22Rv1 (cell line): ENCODE measurements around the gene ANXA6.

Source experiments
- H3K27ac ChIP-seq: fragments of 450-650 bp; 2 replicates; pipeline ENCODE4 v1.5.1; 2017
- CTCF ChIP-seq: fragments of 450-650 bp; IDR thresholded peaks from 2 replicates; pipeline ENCODE4 v1.5.1; 2017; ENCODE audit warnings: mild to moderate bottlenecking
- ZFX ChIP-seq: fragments of 450-650 bp; IDR thresholded peaks from 2 replicates; pipeline ENCODE4 v1.6.1; 2017; ENCODE audit warnings: antibody characterized with exemption, borderline replicate concordance

ANXA6 gene

GRCh38 chr5:151101151-151101550, 56.4 kb downstream of the ANXA6 start:
- TF ChIP-seq CTCF: no peak
- TF ChIP-seq ZFX: no peak
- no peak overlapping the region for H3K27ac ChIP-seq

- no peak overlapping the region for H3K27ac ChIP-seq
- TF ChIP-seq ZFX (no peak), CTCF (no peak)
Measured at GRCh38 chr5:151100681-151101080, 56.9 kb downstream of the ANXA6 start.

GRCh38 chr5:151098768-151099121, 58.8 kb downstream of the ANXA6 start:
- TF ChIP-seq ZFX: no peak

GRCh38 chr5:151097820-151098767, 59.5 kb downstream of the ANXA6 start:
- TF ChIP-seq ZFX: no peak
- TF ChIP-seq CTCF: no peak
- no peak overlapping the region for H3K27ac ChIP-seq

More at GRCh38 chr5:151098768-151099121, 58.8 kb downstream of the ANXA6 start:
- no peak overlapping the region for H3K27ac ChIP-seq

GRCh38 chr5:151097061-151097460, 60.5 kb downstream of the ANXA6 start:
- no peak for TF ChIP-seq CTCF
- H3K27ac ChIP-seq: no peak overlapping the region

- no peak for TF ChIP-seq ZFX
- TF ChIP-seq CTCF: no peak
Measured at GRCh38 chr5:151096001-151096373, 61.6 kb downstream of the ANXA6 start.

GRCh38 chr5:151095341-151096000, 62.1 kb downstream of the ANXA6 start:
- TF ChIP-seq CTCF: no peak
- TF ChIP-seq ZFX: no peak
- no peak overlapping the region for H3K27ac ChIP-seq

More at GRCh38 chr5:151096001-151096373, 61.6 kb downstream of the ANXA6 start:
- no peak overlapping the region for H3K27ac ChIP-seq
